ENCODE results near the gene LPP. TPM values are rescaled to one million over a fixed set of nuclear protein-coding genes. Genes with fewer than 3 reads are reported as not detected.
A peak's percentile ranks its signal among the peaks of the same experiment; 100 is the strongest.

LPP gene
- total and polyA plus RNA-seq, 8 donors, result 4.9 to 84.4 (median 45.9) TPM

GRCh38 chr3:188217726-188218125, 63.8 kb downstream of the LPP start:
- H3K4me3 ChIP-seq, result no peak overlapping the region
- intact Hi-C loops (cut with DNase I), result no loop called here

GRCh38 chr3:188218603-188219002, 64.6 kb downstream of the LPP start:
- Histone ChIP-seq H3K27me3 (no peaks in the 10 kb centered on the region), H3K4me3 (no peak overlapping the region), H3K36me3 (no peaks in the 10 kb centered on the region), H3K27ac (peak overlapping the region in 1 of 4 donors; percentile 25), H3K4me1 (peaks cover 16 to 27% (median 17%) of the 10 kb centered on the region in 3 donors), H3K9me3 (no peaks in the 10 kb centered on the region)
- DNase-seq (no peak), FAIRE-seq (no peak), ATAC-seq (no peak)
- WGBS, 2 donors, result 76 to 82% methylated on average over 1 of the region's 1 CpG
- intact Hi-C loops (cut with DNase I), result no loop called here
- TF ChIP-seq CTCF (IDR thresholded peaks at IDR 0.05), result no peak

More at GRCh38 chr3:188217726-188218125, 63.8 kb downstream of the LPP start:
- H3K36me3 ChIP-seq, result no peaks in the 10 kb centered on the region
- ATAC-seq (no peak), DNase-seq (no peak), FAIRE-seq (no peak)
- H3K9me3 ChIP-seq, result no peaks in the 10 kb centered on the region
- peaks cover 14 to 25% (median 15%) of the 10 kb centered on the region in 3 donors for H3K4me1 ChIP-seq
- WGBS, 2 donors, result 79 to 86% methylated on average over 4 of the region's 4 CpGs
- H3K27me3 ChIP-seq, result no peaks in the 10 kb centered on the region
- no peak for TF ChIP-seq CTCF (IDR thresholded peaks at IDR 0.05)
- H3K27ac ChIP-seq, result no peak overlapping the region

- DNase-seq (no peak), FAIRE-seq (no peak), ATAC-seq (peak in 3 of 4 donors; percentile 25 to 44 (median 31))
- TF ChIP-seq CTCF (IDR thresholded peaks at IDR 0.05), result no peak
- WGBS, 2 donors, result 67 to 72% methylated on average over 5 of the region's 5 CpGs
- Histone ChIP-seq H3K27me3 (no peaks in the 10 kb centered on the region), H3K4me1 (peaks cover 16 to 31% (median 17%) of the 10 kb centered on the region in 3 donors), H3K4me3 (no peak overlapping the region), H3K9me3 (no peaks in the 10 kb centered on the region), H3K36me3 (no peaks in the 10 kb centered on the region), H3K27ac (peak overlapping the region in 2 of 4 donors; percentile 17 to 25)
- intact Hi-C loops (cut with DNase I), result no loop called here
These were observed 65.2 kb downstream of the LPP start for GRCh38 chr3:188219147-188219546.

- DNase-seq (no peak), ATAC-seq (peak in 1 of 4 donors; percentile 8), FAIRE-seq (no peak)
- intact Hi-C loops (cut with DNase I), result no loop called here
- no peak for TF ChIP-seq CTCF (IDR thresholded peaks at IDR 0.05)
- Histone ChIP-seq H3K27me3 (no peaks in the 10 kb centered on the region), H3K27ac (peak overlapping the region in 1 of 4 donors; percentile 25), H3K4me3 (no peak overlapping the region), H3K4me1 (peaks cover 16 to 31% (median 17%) of the 10 kb centered on the region in 3 donors), H3K36me3 (no peaks in the 10 kb centered on the region), H3K9me3 (no peaks in the 10 kb centered on the region)
- WGBS, 2 donors, result 93 to 96% methylated on average over 6 of the region's 6 CpGs
These were observed 66.3 kb downstream of the LPP start for GRCh38 chr3:188220097-188220788.
